ENCODE measurements around the gene MAGEA11.

Gene MAGEA11

GRCh38 chrX:149717803-149718202 lies 5.9 kb downstream of the MAGEA11 start:
- TF ChIP-seq REST (IDR thresholded peaks at IDR 0.05; ENCODE audit: insufficient read depth in 1 of 2, low read depth in 2 of 2, low read length in 2 of 2) (no peak), SIN3A (IDR thresholded peaks at IDR 0.05; ENCODE audit: borderline replicate concordance, insufficient read depth, low read length) (no peak)

- TF ChIP-seq TAF1 (IDR thresholded peaks at IDR 0.05; ENCODE audit: borderline replicate concordance, insufficient read depth, low read length) (no peak), REST (IDR thresholded peaks at IDR 0.05; ENCODE audit: insufficient read depth in 1 of 2, low read depth in 2 of 2, low read length in 2 of 2) (no peak), FOXP2 (optimal IDR thresholded peaks at IDR 0.05; ENCODE audit: borderline replicate concordance, extremely low read depth, extremely low read length, insufficient read depth) (no peak), POLR2AphosphoS5 (IDR thresholded peaks at IDR 0.05; ENCODE audit: low read depth, low read length) (no peak), SIN3A (IDR thresholded peaks at IDR 0.05; ENCODE audit: borderline replicate concordance, insufficient read depth, low read length) (no peak)
Measured at GRCh38 chrX:149718757-149719156, 6.9 kb downstream of the MAGEA11 start.

GRCh38 chrX:149720021-149720689 lies 8.3 kb downstream of the MAGEA11 start:
- TF ChIP-seq FOXP2 (optimal IDR thresholded peaks at IDR 0.05; ENCODE audit: borderline replicate concordance, extremely low read depth, extremely low read length, insufficient read depth) (no peak), POLR2AphosphoS5 (IDR thresholded peaks at IDR 0.05; ENCODE audit: low read depth, low read length) (no peak), TAF1 (IDR thresholded peaks at IDR 0.05; ENCODE audit: borderline replicate concordance, insufficient read depth, low read length) (no peak)

- TF ChIP-seq POLR2AphosphoS5 (IDR thresholded peaks at IDR 0.05; ENCODE audit: low read depth, low read length) (no peak), SIN3A (IDR thresholded peaks at IDR 0.05; ENCODE audit: borderline replicate concordance, insufficient read depth, low read length) (no peak), TAF1 (IDR thresholded peaks at IDR 0.05; ENCODE audit: borderline replicate concordance, insufficient read depth, low read length) (no peak), REST (IDR thresholded peaks at IDR 0.05; ENCODE audit: insufficient read depth in 1 of 2, low read depth in 2 of 2, low read length in 2 of 2) (no peak), FOXP2 (optimal IDR thresholded peaks at IDR 0.05; ENCODE audit: borderline replicate concordance, extremely low read depth, extremely low read length, insufficient read depth) (no peak)
Measured at GRCh38 chrX:149721778-149722177, 9.9 kb downstream of the MAGEA11 start.

DNA sequence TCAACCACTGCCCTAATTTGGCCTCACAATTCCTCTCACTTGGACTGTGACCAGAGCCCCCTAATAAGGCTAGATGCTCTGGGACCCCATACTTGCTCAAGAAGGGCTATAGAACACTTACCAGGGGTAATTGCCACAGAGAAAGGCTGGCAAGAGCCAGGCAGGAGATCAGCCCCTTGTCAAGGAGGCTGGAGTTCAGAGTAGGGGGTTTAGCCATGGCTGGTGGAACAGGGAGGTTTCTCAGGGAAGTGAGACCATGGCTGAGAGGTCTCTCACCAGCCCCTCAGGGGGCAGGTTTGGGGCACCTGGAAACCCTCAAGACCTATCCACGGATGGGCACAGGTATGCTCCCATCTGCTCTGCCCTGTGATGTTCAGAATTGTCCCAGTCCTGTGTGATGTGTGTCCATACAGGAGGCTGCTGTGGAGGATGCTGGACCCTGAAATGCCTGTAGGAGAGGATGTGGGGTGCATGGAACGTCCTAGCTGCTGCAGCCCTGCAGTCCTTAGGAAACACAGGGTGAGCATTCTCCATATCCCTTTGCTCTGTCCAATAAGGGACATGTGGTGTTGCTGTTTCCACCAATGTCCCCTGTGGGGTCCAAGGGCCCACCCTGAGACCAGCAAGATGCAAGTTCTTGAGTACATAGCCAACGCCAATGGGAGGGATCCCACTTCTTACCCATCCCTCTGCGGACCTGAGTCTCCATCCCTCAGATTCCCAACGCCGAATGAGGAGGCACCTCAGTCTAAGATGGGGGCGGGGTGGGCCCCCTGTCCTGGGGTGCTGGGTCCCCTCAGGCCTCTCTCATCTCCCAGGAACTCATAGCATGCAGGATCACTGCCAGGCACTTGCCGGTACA lies 45.6 kb downstream of the MAGEA11 start:
- no peak for TF ChIP-seq FOXP2 (optimal IDR thresholded peaks at IDR 0.05; ENCODE audit: borderline replicate concordance, extremely low read depth, extremely low read length, insufficient read depth)
- TF ChIP-seq SIN3A (IDR thresholded peaks at IDR 0.05; ENCODE audit: borderline replicate concordance, insufficient read depth, low read length): no peak
- TF ChIP-seq TAF1 (IDR thresholded peaks at IDR 0.05; ENCODE audit: borderline replicate concordance, insufficient read depth, low read length): no peak
- TF ChIP-seq POLR2AphosphoS5 (IDR thresholded peaks at IDR 0.05; ENCODE audit: low read depth, low read length): no peak
- no peak for TF ChIP-seq REST (IDR thresholded peaks at IDR 0.05; ENCODE audit: insufficient read depth in 1 of 2, low read depth in 2 of 2, low read length in 2 of 2)
